ENCODE results near the gene MMP8. TPM values are rescaled to one million over a fixed set of nuclear protein-coding genes. Genes with fewer than 3 reads are reported as not detected.
"Not testable (repeated sequence)": the region's sequence is repeated elsewhere in the genome, so short reads cannot be mapped to it uniquely, and the experiment has no call there.

The MMP8 gene
- polyA plus RNA-seq (ENCODE audit: insufficient read length in 12 of 12), result under 1 TPM in 6 of 12 donors, not detected in 6; 0.05 to 0.37 (median 0.16) TPM
- long read RNA-seq, donor 1, result 0 reads
- long read RNA-seq, donor 2, result 0 reads
- long read RNA-seq, donor 3, result 0 reads
- long read RNA-seq, donor 4, result 0 reads
- long read RNA-seq, donor 5, result 0 reads
- long read RNA-seq, donor 6, result 0 reads
- long read RNA-seq, donor 7, result 0 reads
- long read RNA-seq, donor 8, result 0 reads
- long read RNA-seq, donor 9, result 0 reads
- long read RNA-seq, donor 10, result 0 reads
- long read RNA-seq, donor 11, result 0 reads

- no peak for DNase-seq
These were observed at the start of gene MMP8 for GRCh38 chr11:102724904-102725500. MMP8 (minus strand) TSS chr11:102724954; CDS start chr11:102724855, 99 bp downstream.

GRCh38 chr11:102773386-102773785 is 48.6 kb upstream of the MMP8 start:
- DNase-seq, result no peak

- DNase-seq, result no peak
These were observed 46.6 kb upstream of the MMP8 start for GRCh38 chr11:102771351-102771750.

GRCh38 chr11:102770191-102770590 is 45.4 kb upstream of the MMP8 start:
- DNase-seq, result no peak

GRCh38 chr11:102767800-102768199 is 43.0 kb upstream of the MMP8 start:
- no peak for DNase-seq

DNA sequence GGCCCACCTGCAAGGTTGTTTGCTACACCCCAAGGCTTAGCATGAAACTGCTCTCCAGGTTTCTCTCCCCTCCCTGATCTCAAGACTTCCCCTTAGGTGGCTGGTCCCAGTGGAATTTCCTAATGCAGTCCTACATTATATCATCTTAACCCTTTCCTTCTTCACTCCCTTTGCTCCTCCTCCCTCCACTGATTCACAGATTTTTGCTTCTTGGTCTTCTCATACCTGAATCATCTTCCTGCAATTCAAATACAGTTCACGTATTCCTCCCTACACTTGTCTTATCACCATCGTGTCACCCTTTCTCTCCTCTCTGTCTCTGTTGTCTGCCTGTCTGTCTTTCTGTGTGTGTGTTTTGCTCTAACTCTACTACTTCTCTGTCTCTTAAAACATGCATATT is 38.7 kb upstream of the MMP8 start:
- DNase-seq, result no peak

DNA sequence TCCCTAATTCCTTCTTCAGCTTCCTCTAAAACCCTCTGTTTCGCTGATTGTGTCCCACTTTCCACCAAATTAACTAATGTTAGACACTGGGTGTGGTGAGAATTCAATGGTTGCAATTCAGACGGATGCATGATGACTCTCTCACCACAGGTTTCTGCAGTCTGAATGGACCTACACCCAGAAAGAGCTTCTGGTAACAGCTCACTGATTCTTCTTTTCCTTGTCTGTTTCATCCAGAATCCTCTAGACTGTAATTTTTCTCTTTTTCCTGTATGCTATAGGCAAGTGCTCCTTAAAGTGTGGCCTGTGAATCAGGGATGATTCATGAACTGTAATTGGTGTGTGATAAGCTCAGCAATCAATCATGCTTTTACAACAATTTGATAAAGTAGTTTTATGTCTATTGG is 37.6 kb upstream of the MMP8 start:
- DNase-seq, result no peak

DNA sequence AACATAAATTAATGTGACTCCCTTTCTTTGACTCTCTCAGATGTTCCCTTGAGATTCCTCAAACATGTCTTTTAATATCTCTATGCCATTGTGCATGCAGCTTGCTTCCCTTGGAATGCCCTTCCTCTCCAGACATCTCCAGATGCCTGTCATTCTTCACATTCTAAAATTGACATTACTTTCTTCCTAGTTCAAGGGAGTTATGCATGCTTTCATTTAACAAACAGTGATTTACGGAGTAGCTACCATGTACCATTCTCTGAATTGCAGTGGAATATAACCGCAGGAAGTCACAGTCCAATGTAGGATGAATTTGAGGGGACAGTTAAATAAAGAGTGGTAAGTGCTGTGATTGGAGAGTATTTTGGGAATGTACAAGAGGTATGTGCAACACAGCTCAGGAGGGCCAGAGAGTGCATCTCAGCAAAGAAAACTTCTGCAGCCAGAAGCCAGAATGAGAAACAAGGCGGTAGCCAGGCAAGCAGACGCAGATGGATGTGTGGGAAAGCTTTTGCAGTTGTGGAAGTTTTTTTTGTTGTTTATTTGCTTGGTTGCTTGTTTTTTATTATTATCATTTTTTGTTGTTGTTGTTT is 37.0 kb upstream of the MMP8 start:
- DNase-seq, result peak; percentile 5

GRCh38 chr11:102760344-102761035 is 35.7 kb upstream of the MMP8 start:
- peak; percentile 66 for DNase-seq

DNA sequence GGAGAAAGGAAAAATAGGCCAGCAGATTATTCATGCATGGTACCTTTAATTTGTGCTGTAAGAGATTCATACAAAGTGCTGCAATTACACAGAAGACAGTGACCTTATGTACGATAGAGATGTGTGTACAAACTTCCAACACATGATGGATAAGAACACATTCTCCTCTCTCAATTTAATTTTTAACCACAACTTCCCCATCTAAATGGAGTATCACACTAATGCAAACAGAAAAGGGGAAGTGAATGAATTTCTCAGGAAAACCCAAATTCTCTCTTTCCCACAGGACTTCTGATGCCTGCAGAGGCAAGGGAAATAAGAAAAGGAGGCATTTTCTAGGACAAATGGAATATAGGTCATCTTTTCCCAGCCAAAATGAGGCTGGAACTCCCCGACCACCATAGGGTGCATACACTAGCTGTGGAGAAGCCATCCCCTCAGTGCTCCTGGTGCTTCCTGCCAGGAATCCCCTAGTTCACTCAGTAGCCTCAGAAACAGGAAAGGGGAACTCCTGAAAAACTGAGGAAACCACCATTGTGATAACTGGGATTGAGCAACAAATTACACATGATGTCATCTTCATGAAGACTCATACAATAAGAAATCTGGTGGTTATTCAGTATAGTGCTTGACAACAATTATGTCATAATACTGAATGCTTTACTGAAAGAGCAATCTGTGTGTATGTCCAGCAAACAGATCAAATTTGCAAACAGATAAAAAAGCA is 33.2 kb upstream of the MMP8 start:
- DNase-seq, result no peak

GRCh38 chr11:102753267-102753666 is 28.5 kb upstream of the MMP8 start:
- DNase-seq, result no peak

GRCh38 chr11:102751673-102752072 is 26.9 kb upstream of the MMP8 start:
- DNase-seq, result no peak

DNA sequence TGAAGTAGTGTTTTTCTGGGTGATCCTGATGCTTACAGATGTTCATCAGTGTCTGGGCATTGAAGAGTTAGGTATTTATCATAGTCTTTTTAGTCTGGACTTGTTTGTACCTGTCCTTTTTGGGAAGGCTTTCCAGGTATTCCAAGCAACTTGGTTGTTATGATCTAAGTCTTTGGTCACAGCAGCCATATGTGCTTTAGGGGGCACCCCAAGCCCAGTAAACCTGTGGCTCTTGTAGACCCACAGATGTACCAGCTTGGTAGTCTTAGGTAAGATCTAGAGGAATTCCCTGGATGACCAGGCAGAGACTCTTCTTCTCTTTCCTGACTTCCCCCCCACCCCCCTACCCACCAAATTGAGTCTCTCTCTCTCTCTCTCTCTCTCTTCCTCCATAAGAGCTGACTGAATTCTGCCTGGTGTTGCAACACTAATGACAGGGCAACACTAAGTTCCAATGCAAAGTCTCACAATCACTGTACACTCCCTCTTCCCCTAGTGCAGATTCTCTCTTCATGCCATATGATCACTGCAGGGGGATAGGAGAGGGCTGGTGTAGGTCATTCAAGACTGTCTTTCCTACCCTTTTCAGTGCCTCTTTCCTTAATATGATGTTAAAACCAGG is 24.5 kb upstream of the MMP8 start:
- no peak for DNase-seq

GRCh38 chr11:102746746-102747578 is 22.2 kb upstream of the MMP8 start:
- not testable (repeated sequence) for DNase-seq

GRCh38 chr11:102734650-102735049 is 9.9 kb upstream of the MMP8 start:
- no peak for DNase-seq

DNA sequence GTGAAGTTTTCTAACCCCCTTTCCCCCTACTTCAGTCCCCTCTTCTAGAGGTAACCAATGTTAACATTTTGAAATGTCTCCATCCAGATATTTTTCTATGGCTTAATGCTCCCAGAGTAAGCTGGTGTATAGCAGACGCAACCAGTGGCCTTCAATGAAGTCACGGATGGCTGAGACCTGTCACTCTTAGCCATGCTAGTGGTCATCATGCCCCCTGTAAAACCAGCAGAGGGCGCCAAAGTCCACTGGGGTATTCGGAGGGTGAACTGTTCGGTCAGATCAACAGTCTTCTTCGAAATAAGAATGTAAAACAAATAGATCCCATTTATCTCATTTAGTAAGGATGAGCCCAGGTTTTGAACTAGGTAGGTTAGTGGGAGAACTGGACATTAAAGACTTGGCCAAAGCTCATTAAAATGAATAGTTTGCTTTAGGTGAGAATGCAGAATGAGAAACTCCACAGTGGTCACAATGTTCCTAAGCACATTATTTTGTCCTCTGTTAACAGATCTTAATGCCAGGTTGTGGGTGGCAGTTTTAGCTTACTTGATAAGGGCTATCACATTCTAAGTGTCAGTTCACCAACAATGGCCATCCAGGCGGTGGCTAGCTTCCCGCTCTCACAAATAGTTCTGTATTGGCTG is 8.6 kb upstream of the MMP8 start:
- DNase-seq, result no peak

DNA sequence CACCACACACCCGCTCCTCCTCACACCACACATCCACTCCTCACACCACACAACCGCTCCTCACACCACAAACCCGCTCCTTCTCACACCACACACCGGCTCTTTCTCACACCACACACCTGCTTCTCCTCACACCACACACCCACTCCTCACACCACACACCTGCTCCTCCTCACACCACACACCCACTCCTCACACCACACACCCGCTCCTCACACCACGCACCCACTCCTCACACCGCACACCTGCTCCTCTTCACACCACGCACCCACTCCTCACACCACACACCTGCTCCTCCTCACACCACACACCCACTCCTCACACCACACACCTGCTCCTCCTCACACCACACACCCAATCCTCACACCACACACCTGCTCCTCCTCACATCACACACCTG is 6.2 kb upstream of the MMP8 start:
- not testable (repeated sequence) for DNase-seq

- peak; percentile 32 for DNase-seq
These were observed 5.4 kb upstream of the MMP8 start for GRCh38 chr11:102729849-102730815.

DNA sequence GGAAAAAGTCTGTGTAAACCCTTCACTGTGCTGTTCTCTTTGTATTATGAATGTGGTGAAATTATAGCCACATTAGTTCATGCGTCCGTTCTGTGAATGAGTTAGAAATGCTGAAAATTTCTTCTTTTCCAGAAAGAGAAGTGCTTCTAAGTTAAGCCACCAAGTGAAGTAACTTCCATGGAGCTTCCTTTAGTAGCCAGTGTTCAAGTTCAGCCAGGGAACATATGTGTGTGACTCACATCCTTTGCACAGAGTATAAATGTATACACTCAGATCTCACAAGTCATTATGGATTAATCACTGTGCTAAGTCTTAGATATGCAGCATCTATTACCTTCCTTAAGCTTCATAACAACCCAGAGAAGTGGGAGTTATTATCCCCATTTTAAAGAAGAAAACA is 3.1 kb upstream of the MMP8 start:
- no peak for DNase-seq

All from muscle of arm (tissue), 14 donors.